Activated naive CD4-positive, alpha-beta T cell treated with anti-CD3 and anti-CD28 coated beads, Interleukin-2, amount 50 U/mL, for 16 hours (primary cell): ENCODE results near the gene COIL.
"Not testable (repeated sequence)": the region's sequence is repeated elsewhere in the genome, so short reads cannot be mapped to it uniquely, and the experiment has no call there.

Experiments used
- DNase-seq: peaks from one replicate; pipeline ENCODE4 v3.0.0-alpha.2; 2020

The COIL gene

GRCh38 chr17:56960596-56961538 lies at the start of gene COIL:
Gene COIL (minus strand): TSS chr17:56961050. CDS start chr17:56961019, 31 bp downstream.
- peak; percentile 92 for DNase-seq

- no peak for DNase-seq
Measured at GRCh38 chr17:57010487-57010886, 49.6 kb upstream of the COIL start.

GRCh38 chr17:57009737-57010445 lies 49.0 kb upstream of the COIL start:
- peak; percentile 45 for DNase-seq

GRCh38 chr17:57008958-57009357 lies 48.1 kb upstream of the COIL start:
- no peak for DNase-seq

GRCh38 chr17:57006040-57006439 lies 45.2 kb upstream of the COIL start:
- DNase-seq: no peak

- no peak for DNase-seq
Measured at GRCh38 chr17:57004944-57005579, 44.2 kb upstream of the COIL start.

GRCh38 chr17:57002904-57003303 lies 42.1 kb upstream of the COIL start:
- no peak for DNase-seq

GRCh38 chr17:57001541-57001940 lies 40.7 kb upstream of the COIL start:
- DNase-seq: no peak

- no peak for DNase-seq
Measured at GRCh38 chr17:56997313-56997712, 36.5 kb upstream of the COIL start.

GRCh38 chr17:56995766-56996165 lies 34.9 kb upstream of the COIL start:
- no peak for DNase-seq

- DNase-seq: no peak
Measured at GRCh38 chr17:56994009-56994792, 33.4 kb upstream of the COIL start.

GRCh38 chr17:56992364-56992763 lies 31.5 kb upstream of the COIL start:
- no peak for DNase-seq

- no peak for DNase-seq
Measured at GRCh38 chr17:56988901-56989572, 28.2 kb upstream of the COIL start.

- no peak for DNase-seq
Measured at GRCh38 chr17:56987283-56987834, 26.5 kb upstream of the COIL start.

- DNase-seq: no peak
Measured at GRCh38 chr17:56985371-56986162, 24.7 kb upstream of the COIL start.

- DNase-seq: no peak
Measured at GRCh38 chr17:56983366-56983765, 22.5 kb upstream of the COIL start.

- no peak for DNase-seq
Measured at GRCh38 chr17:56982312-56982711, 21.5 kb upstream of the COIL start.

GRCh38 chr17:56980526-56980925 lies 19.7 kb upstream of the COIL start:
- not testable (repeated sequence) for DNase-seq

GRCh38 chr17:56979091-56979480 lies 18.2 kb upstream of the COIL start:
- no peak for DNase-seq

GRCh38 chr17:56978441-56979090 lies 17.7 kb upstream of the COIL start:
- DNase-seq: no peak
